Osteoblast (primary cell): ENCODE measurements around the gene SEMA5B. TPM values are rescaled to one million over a fixed set of nuclear protein-coding genes. Genes with fewer than 3 reads are reported as not detected.

ENCODE experiments used
- DNase-seq: peaks from one replicate; pipeline ENCODE4 v3.0.0; 2011; ENCODE audit warnings: low spot score, mixed read lengths; ENCODE audit not compliant: insufficient read length; ENCODE audit errors: missing footprints
- H2AFZ ChIP-seq: 2 replicates; pipeline ENCODE4 v1.6.0; 2011; ENCODE audit warnings: mild to moderate bottlenecking, low read length
- H3K27ac ChIP-seq: 2 replicates; pipeline ENCODE4 v1.5.1; 2011; ENCODE audit warnings: mild to moderate bottlenecking, low read depth, low read length, moderate library complexity
- H3K27me3 ChIP-seq: 2 replicates; pipeline ENCODE4 v1.6.0; 2012; ENCODE audit warnings: mild to moderate bottlenecking, control low read depth, inconsistent platforms, low read length, moderate library complexity; ENCODE audit not compliant: insufficient read depth
- H3K36me3 ChIP-seq: 2 replicates; pipeline ENCODE4 v1.5.1; 2011; ENCODE audit warnings: mild to moderate bottlenecking, low read length, control low read depth, moderate library complexity; ENCODE audit not compliant: insufficient read depth
- H3K4me1 ChIP-seq: 2 replicates; pipeline ENCODE4 v1.5.1; 2011; ENCODE audit warnings: mild to moderate bottlenecking, low read length, control low read depth, moderate library complexity; ENCODE audit not compliant: insufficient read depth
- H3K4me2 ChIP-seq: 2 replicates; pipeline ENCODE4 v1.6.0; 2011; ENCODE audit warnings: mild to moderate bottlenecking, low read length; ENCODE audit not compliant: insufficient read depth
- H3K4me3 ChIP-seq: fragments of 200-600 bp; sonication (generic); 3 replicates; pipeline ENCODE4 v1.5.1; 2012; ENCODE audit warnings: mild to moderate bottlenecking, low read length, inconsistent platforms; ENCODE audit not compliant: insufficient read depth
- H3K79me2 ChIP-seq: 2 replicates; pipeline ENCODE4 v1.6.0; 2012; ENCODE audit warnings: mild to moderate bottlenecking, low read length, control low read depth, inconsistent platforms; ENCODE audit not compliant: insufficient read depth
- H3K9me3 ChIP-seq: 2 replicates; pipeline ENCODE4 v1.5.1; 2011; ENCODE audit warnings: low read depth, low read length, control low read depth
- H4K20me1 ChIP-seq: 2 replicates; pipeline ENCODE4 v1.6.0; 2012; ENCODE audit warnings: mild to moderate bottlenecking, low read length, control low read depth; ENCODE audit not compliant: insufficient read depth
- CTCF ChIP-seq: IDR thresholded peaks from 2 replicates; pipeline ENCODE4 v1.5.1; 2011; ENCODE audit warnings: mild to moderate bottlenecking, low read depth, low read length, moderate library complexity; ENCODE audit errors: extremely low read depth
- total RNA-seq: library from RNA; depleted of rRNA; stranded (reverse); fragments of >200 nt; gene quantifications from 2 replicates; pipeline ENCODE4 v1.2.3, GENCODE V29; 2012

Gene SEMA5B
- total RNA-seq, 1 donor, result not detected

DNA sequence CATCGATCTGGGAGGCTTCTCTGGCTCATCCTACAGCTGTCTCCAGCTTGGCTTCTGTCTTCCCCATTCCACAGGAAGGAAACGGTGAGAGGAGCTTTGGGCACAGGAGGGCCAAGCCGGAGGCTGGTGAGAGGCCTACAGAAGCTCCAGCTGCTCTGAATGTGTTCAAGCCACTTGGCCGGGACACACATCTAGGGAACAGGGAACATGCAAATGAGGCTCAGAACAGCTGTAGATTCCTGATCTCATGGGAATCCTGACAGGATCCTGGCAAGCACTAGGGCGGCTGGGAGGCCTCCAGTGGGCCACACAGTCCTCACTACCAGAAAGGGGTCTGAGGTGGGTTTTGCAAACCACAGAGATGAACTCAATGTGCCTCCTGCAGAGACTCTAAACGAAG lies 13.7 kb downstream of the SEMA5B start:
- Histone ChIP-seq H4K20me1 (no peaks in the 10 kb centered on the region), H3K27me3 (peaks cover 73% of the 10 kb centered on the region)

GRCh38 chr3:123012652-123013051 lies 14.9 kb downstream of the SEMA5B start:
- no peak for DNase-seq
- Histone ChIP-seq H3K27ac (no peak overlapping the region), H3K4me2 (no peak overlapping the region), H3K4me3 (no peak overlapping the region), H4K20me1 (no peaks in the 10 kb centered on the region), H3K36me3 (no peaks in the 10 kb centered on the region), H3K4me1 (no peaks in the 10 kb centered on the region), H2AFZ (no peak overlapping the region), H3K27me3 (peaks cover 68% of the 10 kb centered on the region), H3K79me2 (no peaks in the 10 kb centered on the region), H3K9me3 (no peaks in the 10 kb centered on the region)
- no peak for TF ChIP-seq CTCF

More for the DNA sequence above, 13.7 kb downstream of the SEMA5B start:
- Histone ChIP-seq H3K36me3 (no peaks in the 10 kb centered on the region), H3K27ac (no peak overlapping the region), H2AFZ (no peak overlapping the region), H3K4me2 (no peak overlapping the region), H3K9me3 (no peaks in the 10 kb centered on the region), H3K4me1 (no peaks in the 10 kb centered on the region), H3K79me2 (no peaks in the 10 kb centered on the region), H3K4me3 (no peak overlapping the region)
- no peak for TF ChIP-seq CTCF
- DNase-seq, result no peak

- no peak overlapping the region for H3K4me3 ChIP-seq
- no peaks in the 10 kb centered on the region for H4K20me1 ChIP-seq
- H2AFZ ChIP-seq, result no peak overlapping the region
- TF ChIP-seq CTCF, result no peak
- no peaks in the 10 kb centered on the region for H3K36me3 ChIP-seq
- H3K27ac ChIP-seq, result no peak overlapping the region
- DNase-seq, result no peak
- H3K79me2 ChIP-seq, result no peaks in the 10 kb centered on the region
- peaks cover 71% of the 10 kb centered on the region for H3K27me3 ChIP-seq
- H3K4me2 ChIP-seq, result no peak overlapping the region
- H3K9me3 ChIP-seq, result no peaks in the 10 kb centered on the region
- H3K4me1 ChIP-seq, result no peaks in the 10 kb centered on the region
Measured at GRCh38 chr3:123011447-123011846, 16.1 kb downstream of the SEMA5B start.

- Histone ChIP-seq H3K79me2 (no peaks in the 10 kb centered on the region), H3K4me1 (no peaks in the 10 kb centered on the region), H3K27ac (no peak overlapping the region), H3K27me3 (peaks cover 67% of the 10 kb centered on the region), H3K9me3 (no peaks in the 10 kb centered on the region), H3K4me2 (no peak overlapping the region), H3K4me3 (no peak overlapping the region), H4K20me1 (no peaks in the 10 kb centered on the region), H3K36me3 (no peaks in the 10 kb centered on the region), H2AFZ (no peak overlapping the region)
- TF ChIP-seq CTCF, result no peak
- no peak for DNase-seq
Measured at GRCh38 chr3:123008840-123009239, 18.7 kb downstream of the SEMA5B start.
